Left ventricle myocardium inferior (tissue), 1 donor: Measurements from ENCODE around the gene CLRN3. TPM values are rescaled to one million over a fixed set of nuclear protein-coding genes. Genes with fewer than 3 reads are reported as not detected.
A peak's percentile ranks its signal among the peaks of the same experiment; 100 is the strongest.

ENCODE experiments used
- DNase-seq: peaks from one replicate; pipeline ENCODE4 v3.0.0-alpha.2; 2020
- H3K27ac ChIP-seq: fragments of 200-600 bp; replicated peaks from 2 replicates; pipeline ENCODE4 v1.8.0; 2021
- H3K27me3 ChIP-seq: fragments of 200-600 bp; 2 replicates; pipeline ENCODE4 v1.8.0; 2021; ENCODE audit warnings: low read depth
- H3K36me3 ChIP-seq: fragments of 200-600 bp; 2 replicates; pipeline ENCODE4 v1.8.0; 2021
- H3K4me1 ChIP-seq: fragments of 200-600 bp; 2 replicates; pipeline ENCODE4 v1.8.0; 2021
- H3K4me3 ChIP-seq: fragments of 200-600 bp; 2 replicates; pipeline ENCODE4 v1.8.0; 2021; ENCODE audit warnings: mild to moderate bottlenecking, moderate library complexity
- H3K9me3 ChIP-seq: fragments of 200-600 bp; replicated peaks from 2 replicates; pipeline ENCODE4 v1.8.0; 2021
- intact Hi-C: fragments of 100-400 bp; cut with micrococcal nuclease; formaldehyde crosslinking; loops from one replicate; pipeline ENCODE4 v1.11.0; 2022
- total RNA-seq: library from RNA; stranded (reverse); fragmentation: NEBNext Ultra II Directional; extraction: Animal tissue kit (Norgen Biotek cat#: 25700); gene quantifications from one replicate; pipeline ENCODE4 v1.2.1, GENCODE V29; 2021
- TF ChIP-seq, protein P1 (sequence below): fragments of 200-600 bp; IDR thresholded peaks from 2 replicates; pipeline ENCODE4 v1.8.0; 2021; ENCODE audit warnings: antibody characterized with exemption, mild to moderate bottlenecking, borderline replicate concordance
- donor health status: DM: no; HTN: yes; CAD: no; lungs with severe emphysema.

CLRN3 gene
- total RNA-seq, 1 donor from 2014 or later = not detected

DNA sequence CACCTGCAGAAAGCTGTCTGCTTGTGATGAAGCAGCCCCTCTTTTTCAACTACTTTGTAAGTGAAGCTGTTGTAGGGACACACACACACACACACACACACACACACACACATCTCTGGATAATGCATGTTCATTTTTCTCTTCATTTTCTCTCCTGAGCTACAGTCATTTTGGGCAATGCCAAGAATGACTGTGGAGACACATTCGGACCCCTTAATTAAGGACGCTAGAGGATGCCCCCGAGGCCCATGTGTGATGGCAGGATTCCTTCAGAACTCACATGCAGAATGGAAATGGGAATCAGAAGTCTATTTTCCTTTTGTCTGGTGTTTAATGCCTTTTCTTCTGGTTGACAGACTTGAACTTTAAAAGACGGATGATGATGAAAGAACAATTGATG is 56.6 kb downstream of the CLRN3 start:
- Histone ChIP-seq H3K27me3 (peaks cover 52% of the 10 kb centered on the region), H3K4me1 (peaks cover 11% of the 10 kb centered on the region), H3K36me3 (no peaks in the 10 kb centered on the region), H3K9me3 (no peaks in the 10 kb centered on the region), H3K4me3 (no peak overlapping the region), H3K27ac (no peak overlapping the region)
- TF ChIP-seq, protein P1, sequence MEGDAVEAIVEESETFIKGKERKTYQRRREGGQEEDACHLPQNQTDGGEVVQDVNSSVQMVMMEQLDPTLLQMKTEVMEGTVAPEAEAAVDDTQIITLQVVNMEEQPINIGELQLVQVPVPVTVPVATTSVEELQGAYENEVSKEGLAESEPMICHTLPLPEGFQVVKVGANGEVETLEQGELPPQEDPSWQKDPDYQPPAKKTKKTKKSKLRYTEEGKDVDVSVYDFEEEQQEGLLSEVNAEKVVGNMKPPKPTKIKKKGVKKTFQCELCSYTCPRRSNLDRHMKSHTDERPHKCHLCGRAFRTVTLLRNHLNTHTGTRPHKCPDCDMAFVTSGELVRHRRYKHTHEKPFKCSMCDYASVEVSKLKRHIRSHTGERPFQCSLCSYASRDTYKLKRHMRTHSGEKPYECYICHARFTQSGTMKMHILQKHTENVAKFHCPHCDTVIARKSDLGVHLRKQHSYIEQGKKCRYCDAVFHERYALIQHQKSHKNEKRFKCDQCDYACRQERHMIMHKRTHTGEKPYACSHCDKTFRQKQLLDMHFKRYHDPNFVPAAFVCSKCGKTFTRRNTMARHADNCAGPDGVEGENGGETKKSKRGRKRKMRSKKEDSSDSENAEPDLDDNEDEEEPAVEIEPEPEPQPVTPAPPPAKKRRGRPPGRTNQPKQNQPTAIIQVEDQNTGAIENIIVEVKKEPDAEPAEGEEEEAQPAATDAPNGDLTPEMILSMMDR = no peak
- no peak for DNase-seq
- intact Hi-C loops = no loop called here

DNA sequence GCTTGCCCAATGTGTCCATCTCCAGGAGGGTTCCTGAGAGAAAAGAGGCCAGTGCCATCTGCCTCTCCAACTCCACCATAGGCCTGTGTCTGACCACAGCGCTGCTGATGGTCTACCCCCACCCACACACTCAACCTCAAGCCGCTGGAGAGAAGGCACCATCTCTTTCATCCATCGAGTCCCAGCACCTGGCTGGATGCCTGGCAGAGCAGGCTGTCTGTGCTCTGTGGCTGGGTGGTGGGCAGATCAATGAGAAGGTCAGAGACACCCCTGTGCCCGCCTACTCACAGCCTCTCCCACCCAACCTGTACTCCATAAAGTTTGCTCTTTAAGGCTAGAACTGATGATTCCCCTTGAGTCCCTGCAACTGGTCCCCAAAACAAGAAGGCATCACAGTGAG is 58.0 kb downstream of the CLRN3 start:
- intact Hi-C loops = no loop called here
- Histone ChIP-seq H3K9me3 (no peaks in the 10 kb centered on the region), H3K4me3 (no peak overlapping the region), H3K27me3 (peaks cover 40% of the 10 kb centered on the region), H3K4me1 (peaks cover 11% of the 10 kb centered on the region), H3K36me3 (no peaks in the 10 kb centered on the region), H3K27ac (peak overlapping the region; percentile 76)
- TF ChIP-seq, protein P1 = no peak
- DNase-seq = no peak

DNA sequence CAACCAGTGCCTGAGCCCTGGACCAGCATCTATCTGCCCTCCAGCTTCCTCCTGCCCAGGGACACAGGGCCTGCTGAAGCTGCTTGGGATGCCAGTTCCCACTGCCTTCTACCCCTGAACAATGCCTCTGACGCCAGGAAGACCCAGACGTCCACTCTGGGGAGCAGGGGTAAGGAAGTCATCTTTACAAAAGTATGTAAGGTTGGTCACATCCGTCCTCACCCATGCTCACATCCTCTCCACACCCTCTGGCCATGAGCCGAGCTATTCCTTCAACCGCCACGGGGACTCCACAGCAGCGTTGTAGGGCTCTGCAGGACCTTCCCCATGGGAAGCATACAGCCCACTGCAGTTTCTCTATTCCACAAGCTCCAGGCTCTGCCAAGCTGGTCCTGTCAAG is 58.5 kb downstream of the CLRN3 start:
- Histone ChIP-seq H3K9me3 (no peaks in the 10 kb centered on the region), H3K27ac (peak overlapping the region; percentile 76), H3K4me3 (no peak overlapping the region), H3K36me3 (no peaks in the 10 kb centered on the region), H3K27me3 (peaks cover 35% of the 10 kb centered on the region), H3K4me1 (peaks cover 11% of the 10 kb centered on the region)
- peak; percentile 36 for DNase-seq
- intact Hi-C loops = no loop called here
- TF ChIP-seq, protein P1 = peak; percentile 35

DNA sequence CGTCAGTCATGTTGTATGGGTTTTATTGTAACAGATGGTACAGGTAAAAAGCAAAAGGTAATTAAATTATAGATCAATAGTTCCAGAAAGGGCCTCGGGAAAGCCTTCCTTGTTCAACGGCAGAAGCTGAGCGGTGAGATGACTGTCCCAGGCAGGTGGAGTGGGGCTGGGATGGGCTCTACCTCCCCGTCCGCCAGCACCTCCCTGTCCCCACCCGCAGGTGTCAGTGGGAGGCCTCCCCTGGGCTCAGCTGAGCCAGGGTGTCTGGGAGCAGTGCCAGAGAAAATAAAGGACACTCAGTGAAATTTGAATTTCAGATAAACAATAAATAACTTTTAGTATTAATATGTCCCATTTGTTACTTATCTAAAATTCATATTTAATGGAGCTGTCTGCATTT is 58.9 kb downstream of the CLRN3 start:
- DNase-seq = no peak
- H3K27me3 ChIP-seq = peaks cover 34% of the 10 kb centered on the region
- H3K4me3 ChIP-seq = no peak overlapping the region
- H3K9me3 ChIP-seq = no peaks in the 10 kb centered on the region
- peak overlapping the region; percentile 76 for H3K27ac ChIP-seq
- H3K4me1 ChIP-seq = peaks cover 11% of the 10 kb centered on the region
- TF ChIP-seq, protein P1 = no peak
- no peaks in the 10 kb centered on the region for H3K36me3 ChIP-seq
- intact Hi-C loops = no loop called here

DNA sequence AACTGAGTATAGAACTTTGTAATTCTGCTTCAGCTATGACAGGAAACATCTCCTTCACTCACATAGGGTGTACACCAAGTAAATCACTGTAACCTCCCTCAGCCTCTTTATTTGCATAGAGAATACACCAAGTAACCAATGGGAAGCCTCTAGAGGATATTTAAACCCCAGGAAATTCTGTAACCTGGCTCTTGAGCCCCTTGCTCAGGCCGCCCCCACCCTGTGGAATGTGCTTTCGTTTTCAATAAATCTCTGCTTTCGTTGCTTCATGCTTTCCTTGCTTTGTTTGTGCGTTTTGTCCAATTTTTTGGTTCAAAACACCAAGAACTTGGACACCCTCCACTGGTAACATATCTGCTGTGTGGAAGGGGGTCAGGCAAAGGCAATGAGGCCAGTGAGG is 60.2 kb downstream of the CLRN3 start:
- Histone ChIP-seq H3K9me3 (no peaks in the 10 kb centered on the region), H3K36me3 (no peaks in the 10 kb centered on the region), H3K4me1 (peaks cover 11% of the 10 kb centered on the region), H3K27me3 (peaks cover 33% of the 10 kb centered on the region), H3K4me3 (no peak overlapping the region), H3K27ac (no peak overlapping the region)
- TF ChIP-seq, protein P1 = no peak
- DNase-seq = no peak
- intact Hi-C loops = no loop called here

DNA sequence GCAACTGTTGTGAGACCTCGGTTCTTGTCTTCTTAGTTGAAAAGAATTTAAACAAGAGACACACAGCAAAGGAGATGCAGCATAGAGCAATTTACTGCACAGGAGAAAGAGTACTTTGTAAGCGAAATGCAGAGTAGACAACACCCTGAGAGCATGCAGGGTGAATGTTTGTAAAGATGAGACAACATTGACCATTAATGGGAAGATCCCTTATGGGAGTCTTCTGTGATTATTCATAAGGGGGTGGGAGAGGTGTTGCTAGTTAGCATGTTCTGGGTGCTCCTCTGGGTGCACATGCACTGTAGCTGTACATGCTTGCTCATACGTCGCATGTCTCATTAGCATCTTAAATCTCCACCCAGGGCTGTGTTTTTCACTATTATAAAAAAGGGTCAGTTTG is 62.3 kb downstream of the CLRN3 start:
- H3K27ac ChIP-seq = no peak overlapping the region
- H3K9me3 ChIP-seq = no peaks in the 10 kb centered on the region
- no peak overlapping the region for H3K4me3 ChIP-seq
- peaks cover 17% of the 10 kb centered on the region for H3K27me3 ChIP-seq
- H3K36me3 ChIP-seq = no peaks in the 10 kb centered on the region
- TF ChIP-seq, protein P1 = no peak
- no peak for DNase-seq
- intact Hi-C loops = no loop called here
- H3K4me1 ChIP-seq = peaks cover 11% of the 10 kb centered on the region
